GM12892 (cell line): ENCODE results near the gene FBN1.

Experiments
- DNase-seq: peaks from one replicate; pipeline ENCODE4 v3.0.0; 2011; ENCODE audit not compliant: insufficient read length
- FAIRE-seq: peaks from 2 replicates; lab custom pipeline; 2011; peaks lifted over from hg19 to GRCh38; lab: Jason Lieb, UNC
- POLR2A ChIP-seq: IDR thresholded peaks from 2 replicates; pipeline ENCODE4 v1.6.1; 2011; ENCODE audit warnings: low read depth, low read length, control low read depth
- POLR2AphosphoS5 ChIP-seq: IDR thresholded peaks from 2 replicates; pipeline ENCODE4 v1.6.1; 2011; ENCODE audit warnings: low read depth, low read length, control low read depth
- TAF1 ChIP-seq: IDR thresholded peaks from 2 replicates; pipeline ENCODE4 v1.6.1; 2011; ENCODE audit warnings: low read depth, mild to moderate bottlenecking, control low read depth, low read length, borderline replicate concordance

FBN1 gene

GRCh38 chr15:48466079-48466478 is 179.4 kb downstream of the FBN1 start:
- DNase-seq (no peak), FAIRE-seq (no peak)
- TF ChIP-seq POLR2A (no peak), TAF1 (no peak), POLR2AphosphoS5 (no peak)

GRCh38 chr15:48465410-48465809 is 180.1 kb downstream of the FBN1 start:
- TF ChIP-seq POLR2A, result no peak
- no peak for TF ChIP-seq POLR2AphosphoS5
- no peak for TF ChIP-seq TAF1
- FAIRE-seq (no peak), DNase-seq (no peak)

GRCh38 chr15:48463366-48463880 is 182.1 kb downstream of the FBN1 start:
- DNase-seq (no peak), FAIRE-seq (no peak)
- TF ChIP-seq POLR2A, result no peak
- TF ChIP-seq POLR2AphosphoS5, result no peak
- TF ChIP-seq TAF1, result no peak

- DNase-seq, result no peak
- FAIRE-seq, result no peak
- TF ChIP-seq POLR2AphosphoS5 (no peak), POLR2A (no peak), TAF1 (no peak)
Observed at GRCh38 chr15:48462688-48463087, 182.8 kb downstream of the FBN1 start.

- TF ChIP-seq POLR2A, result no peak
- TF ChIP-seq TAF1, result no peak
- no peak for TF ChIP-seq POLR2AphosphoS5
- DNase-seq (no peak), FAIRE-seq (no peak)
Observed at GRCh38 chr15:48459571-48460442, 185.7 kb downstream of the FBN1 start.

GRCh38 chr15:48458876-48459275 is 186.6 kb downstream of the FBN1 start:
- DNase-seq (no peak), FAIRE-seq (no peak)
- no peak for TF ChIP-seq POLR2A

GRCh38 chr15:48456134-48456533 is 189.4 kb downstream of the FBN1 start:
- no peak for TF ChIP-seq TAF1
- TF ChIP-seq POLR2A, result no peak
- TF ChIP-seq POLR2AphosphoS5, result no peak
- FAIRE-seq (no peak), DNase-seq (no peak)

GRCh38 chr15:48451736-48452135 is 193.8 kb downstream of the FBN1 start:
- DNase-seq (no peak), FAIRE-seq (no peak)
- no peak for TF ChIP-seq POLR2A
- TF ChIP-seq TAF1, result no peak
- TF ChIP-seq POLR2AphosphoS5, result no peak

GRCh38 chr15:48451241-48451640 is 194.3 kb downstream of the FBN1 start:
- no peak for TF ChIP-seq POLR2AphosphoS5
- no peak for TF ChIP-seq TAF1
- FAIRE-seq (no peak), DNase-seq (no peak)

- DNase-seq, result no peak
- FAIRE-seq, result no peak
Observed at GRCh38 chr15:48449734-48450133, 195.8 kb downstream of the FBN1 start.

GRCh38 chr15:48447657-48448056 is 197.9 kb downstream of the FBN1 start:
- DNase-seq (no peak), FAIRE-seq (no peak)
- TF ChIP-seq POLR2AphosphoS5 (no peak), TAF1 (no peak), POLR2A (no peak)

More at GRCh38 chr15:48449734-48450133, 195.8 kb downstream of the FBN1 start:
- TF ChIP-seq TAF1 (no peak), POLR2A (no peak), POLR2AphosphoS5 (no peak)

- DNase-seq (no peak), FAIRE-seq (no peak)
- TF ChIP-seq POLR2AphosphoS5 (no peak), POLR2A (no peak), TAF1 (no peak)
Observed at GRCh38 chr15:48447058-48447457, 198.5 kb downstream of the FBN1 start.
